Measurements from ENCODE around the gene LMNA.
"Not testable (repeated sequence)": the region's sequence is repeated elsewhere in the genome, so short reads cannot be mapped to it uniquely, and the experiment has no call there.

DNA sequence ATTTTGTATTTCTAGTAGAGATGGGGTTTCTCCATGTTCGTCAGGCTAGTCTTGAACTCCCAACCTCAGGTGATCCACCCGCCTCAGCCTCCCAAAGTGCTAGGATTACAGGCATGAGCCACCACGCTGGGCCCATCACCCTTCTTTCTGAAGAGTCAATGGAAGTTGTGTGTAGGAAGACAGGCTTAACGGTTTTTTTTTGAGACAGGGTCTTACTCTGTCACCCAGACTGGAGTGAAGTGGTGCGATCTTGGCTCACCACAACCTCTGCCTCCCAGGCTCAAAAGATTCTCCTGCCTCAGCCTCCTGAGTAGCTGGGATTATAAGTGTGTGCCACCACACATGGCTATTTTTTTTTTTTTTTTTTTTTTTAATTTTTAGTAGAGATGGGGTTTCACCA is 2.2 kb downstream of the LMNA start:
- not testable (repeated sequence) for TF ChIP-seq POLR2A (IDR thresholded peaks at IDR 0.05)
- TF ChIP-seq, protein P1, sequence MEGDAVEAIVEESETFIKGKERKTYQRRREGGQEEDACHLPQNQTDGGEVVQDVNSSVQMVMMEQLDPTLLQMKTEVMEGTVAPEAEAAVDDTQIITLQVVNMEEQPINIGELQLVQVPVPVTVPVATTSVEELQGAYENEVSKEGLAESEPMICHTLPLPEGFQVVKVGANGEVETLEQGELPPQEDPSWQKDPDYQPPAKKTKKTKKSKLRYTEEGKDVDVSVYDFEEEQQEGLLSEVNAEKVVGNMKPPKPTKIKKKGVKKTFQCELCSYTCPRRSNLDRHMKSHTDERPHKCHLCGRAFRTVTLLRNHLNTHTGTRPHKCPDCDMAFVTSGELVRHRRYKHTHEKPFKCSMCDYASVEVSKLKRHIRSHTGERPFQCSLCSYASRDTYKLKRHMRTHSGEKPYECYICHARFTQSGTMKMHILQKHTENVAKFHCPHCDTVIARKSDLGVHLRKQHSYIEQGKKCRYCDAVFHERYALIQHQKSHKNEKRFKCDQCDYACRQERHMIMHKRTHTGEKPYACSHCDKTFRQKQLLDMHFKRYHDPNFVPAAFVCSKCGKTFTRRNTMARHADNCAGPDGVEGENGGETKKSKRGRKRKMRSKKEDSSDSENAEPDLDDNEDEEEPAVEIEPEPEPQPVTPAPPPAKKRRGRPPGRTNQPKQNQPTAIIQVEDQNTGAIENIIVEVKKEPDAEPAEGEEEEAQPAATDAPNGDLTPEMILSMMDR (IDR thresholded peaks at IDR 0.05 in 4 of 5, conservative IDR thresholded peaks at IDR 0.05 in 1 of 5): not testable (repeated sequence)

Measured in gastrocnemius medialis (tissue), 4 donors.